ENCODE measurements around the gene HSD17B12. TPM values are rescaled to one million over a fixed set of nuclear protein-coding genes. Genes with fewer than 3 reads are reported as not detected.

Gene HSD17B12
- total and polyA plus RNA-seq, 4 donors = 87.9 to 172 (median 89.8) TPM

- WGBS (ENCODE audit: insufficient coverage) = 100% methylated on average over 2 of the region's 3 CpGs
- H3K27me3 ChIP-seq (ENCODE audit: control insufficient read depth, insufficient read depth, low read length) = no peaks in the 10 kb centered on the region
- H3K4me3 ChIP-seq (ENCODE audit: low read depth, low read length) = no peak overlapping the region
These were observed 176.5 kb downstream of the HSD17B12 start for GRCh38 chr11:43856993-43857392.

GRCh38 chr11:43861141-43861540, 180.6 kb downstream of the HSD17B12 start:
- no peaks in the 10 kb centered on the region for H3K9me3 ChIP-seq (ENCODE audit: control insufficient read depth, insufficient read depth, low read length)
- no peak overlapping the region for H3K4me3 ChIP-seq (ENCODE audit: low read depth, low read length)
- H3K4me1 ChIP-seq (ENCODE audit: control insufficient read depth, insufficient read depth, low read length) = no peaks in the 10 kb centered on the region
- H3K27me3 ChIP-seq (ENCODE audit: control insufficient read depth, insufficient read depth, low read length) = no peaks in the 10 kb centered on the region
- no peak overlapping the region for H3K27ac ChIP-seq (ENCODE audit: low read depth, low read length)
- no peak for DNase-seq (ENCODE audit: low read depth in 4 of 6, low spot score in 6 of 6)
- no peaks in the 10 kb centered on the region for H3K36me3 ChIP-seq (ENCODE audit: control insufficient read depth, insufficient read depth, low read length)
- no CpG with 5 or more reads among the region's 2 CpGs for WGBS (ENCODE audit: insufficient coverage)

More at GRCh38 chr11:43856993-43857392, 176.5 kb downstream of the HSD17B12 start:
- Histone ChIP-seq H3K27ac (ENCODE audit: low read depth, low read length) (no peak overlapping the region), H3K36me3 (ENCODE audit: control insufficient read depth, insufficient read depth, low read length) (peaks cover 6% of the 10 kb centered on the region), H3K4me1 (ENCODE audit: control insufficient read depth, insufficient read depth, low read length) (no peaks in the 10 kb centered on the region), H3K9me3 (ENCODE audit: control insufficient read depth, insufficient read depth, low read length) (no peaks in the 10 kb centered on the region)
- no peak for DNase-seq (ENCODE audit: low read depth in 4 of 6, low spot score in 6 of 6)

- Histone ChIP-seq H3K4me1 (ENCODE audit: control insufficient read depth, insufficient read depth, low read length) (no peaks in the 10 kb centered on the region), H3K36me3 (ENCODE audit: control insufficient read depth, insufficient read depth, low read length) (no peaks in the 10 kb centered on the region), H3K4me3 (ENCODE audit: low read depth, low read length) (no peak overlapping the region), H3K27ac (ENCODE audit: low read depth, low read length) (no peak overlapping the region), H3K27me3 (ENCODE audit: control insufficient read depth, insufficient read depth, low read length) (peaks cover 17% of the 10 kb centered on the region), H3K9me3 (ENCODE audit: control insufficient read depth, insufficient read depth, low read length) (no peaks in the 10 kb centered on the region)
- 100% methylated on average over 1 of the region's 2 CpGs for WGBS (ENCODE audit: insufficient coverage)
- DNase-seq (ENCODE audit: low read depth in 4 of 6, low spot score in 6 of 6) = no peak
These were observed 186.0 kb downstream of the HSD17B12 start for GRCh38 chr11:43866520-43866919.

GRCh38 chr11:43866969-43867368, 186.4 kb downstream of the HSD17B12 start:
- H3K36me3 ChIP-seq (ENCODE audit: control insufficient read depth, insufficient read depth, low read length) = no peaks in the 10 kb centered on the region
- DNase-seq (ENCODE audit: low read depth in 4 of 6, low spot score in 6 of 6) = no peak
- no peaks in the 10 kb centered on the region for H3K4me1 ChIP-seq (ENCODE audit: control insufficient read depth, insufficient read depth, low read length)
- H3K4me3 ChIP-seq (ENCODE audit: low read depth, low read length) = no peak overlapping the region
- no peaks in the 10 kb centered on the region for H3K9me3 ChIP-seq (ENCODE audit: control insufficient read depth, insufficient read depth, low read length)
- H3K27ac ChIP-seq (ENCODE audit: low read depth, low read length) = no peak overlapping the region
- peaks cover 21% of the 10 kb centered on the region for H3K27me3 ChIP-seq (ENCODE audit: control insufficient read depth, insufficient read depth, low read length)

GRCh38 chr11:43868852-43869567, 188.5 kb downstream of the HSD17B12 start:
- no peak for DNase-seq (ENCODE audit: low read depth in 4 of 6, low spot score in 6 of 6)
- H3K4me1 ChIP-seq (ENCODE audit: control insufficient read depth, insufficient read depth, low read length) = no peaks in the 10 kb centered on the region
- H3K36me3 ChIP-seq (ENCODE audit: control insufficient read depth, insufficient read depth, low read length) = no peaks in the 10 kb centered on the region
- H3K4me3 ChIP-seq (ENCODE audit: low read depth, low read length) = no peak overlapping the region
- H3K27ac ChIP-seq (ENCODE audit: low read depth, low read length) = no peak overlapping the region
- no peaks in the 10 kb centered on the region for H3K9me3 ChIP-seq (ENCODE audit: control insufficient read depth, insufficient read depth, low read length)
- WGBS (ENCODE audit: insufficient coverage) = 35% methylated on average over 2 of the region's 5 CpGs
- H3K27me3 ChIP-seq (ENCODE audit: control insufficient read depth, insufficient read depth, low read length) = peaks cover 35% of the 10 kb centered on the region

GRCh38 chr11:43871051-43871450, 190.5 kb downstream of the HSD17B12 start:
- no peaks in the 10 kb centered on the region for H3K36me3 ChIP-seq (ENCODE audit: control insufficient read depth, insufficient read depth, low read length)
- no CpG with 5 or more reads among the region's 2 CpGs for WGBS (ENCODE audit: insufficient coverage)
- no peak overlapping the region for H3K4me3 ChIP-seq (ENCODE audit: low read depth, low read length)
- DNase-seq (ENCODE audit: low read depth in 4 of 6, low spot score in 6 of 6) = peak in 2 of 6 donors; percentile 16 to 87
- no peaks in the 10 kb centered on the region for H3K4me1 ChIP-seq (ENCODE audit: control insufficient read depth, insufficient read depth, low read length)
- H3K27ac ChIP-seq (ENCODE audit: low read depth, low read length) = no peak overlapping the region
- H3K27me3 ChIP-seq (ENCODE audit: control insufficient read depth, insufficient read depth, low read length) = peaks cover 35% of the 10 kb centered on the region
- H3K9me3 ChIP-seq (ENCODE audit: control insufficient read depth, insufficient read depth, low read length) = no peaks in the 10 kb centered on the region

- no peaks in the 10 kb centered on the region for H3K4me1 ChIP-seq (ENCODE audit: control insufficient read depth, insufficient read depth, low read length)
- no peak overlapping the region for H3K27ac ChIP-seq (ENCODE audit: low read depth, low read length)
- H3K4me3 ChIP-seq (ENCODE audit: low read depth, low read length) = no peak overlapping the region
- 80% methylated on average over 7 of the region's 7 CpGs for WGBS (ENCODE audit: insufficient coverage)
- DNase-seq (ENCODE audit: low read depth in 4 of 6, low spot score in 6 of 6) = peak in 1 of 6 donors; percentile 45
- no peaks in the 10 kb centered on the region for H3K36me3 ChIP-seq (ENCODE audit: control insufficient read depth, insufficient read depth, low read length)
- peaks cover 41% of the 10 kb centered on the region for H3K27me3 ChIP-seq (ENCODE audit: control insufficient read depth, insufficient read depth, low read length)
- H3K9me3 ChIP-seq (ENCODE audit: control insufficient read depth, insufficient read depth, low read length) = no peaks in the 10 kb centered on the region
These were observed 192.5 kb downstream of the HSD17B12 start for GRCh38 chr11:43872995-43873394.

- H3K4me1 ChIP-seq (ENCODE audit: control insufficient read depth, insufficient read depth, low read length) = no peaks in the 10 kb centered on the region
- no peaks in the 10 kb centered on the region for H3K36me3 ChIP-seq (ENCODE audit: control insufficient read depth, insufficient read depth, low read length)
- H3K9me3 ChIP-seq (ENCODE audit: control insufficient read depth, insufficient read depth, low read length) = no peaks in the 10 kb centered on the region
- H3K4me3 ChIP-seq (ENCODE audit: low read depth, low read length) = no peak overlapping the region
- DNase-seq (ENCODE audit: low read depth in 4 of 6, low spot score in 6 of 6) = no peak
- no peak overlapping the region for H3K27ac ChIP-seq (ENCODE audit: low read depth, low read length)
- peaks cover 50% of the 10 kb centered on the region for H3K27me3 ChIP-seq (ENCODE audit: control insufficient read depth, insufficient read depth, low read length)
- WGBS (ENCODE audit: insufficient coverage) = 83% methylated on average over 1 of the region's 3 CpGs
These were observed 193.5 kb downstream of the HSD17B12 start for GRCh38 chr11:43874078-43874477.

- no peaks in the 10 kb centered on the region for H3K9me3 ChIP-seq (ENCODE audit: control insufficient read depth, insufficient read depth, low read length)
- H3K27ac ChIP-seq (ENCODE audit: low read depth, low read length) = no peak overlapping the region
- no peaks in the 10 kb centered on the region for H3K4me1 ChIP-seq (ENCODE audit: control insufficient read depth, insufficient read depth, low read length)
- no CpG with 5 or more reads among the region's 1 CpG for WGBS (ENCODE audit: insufficient coverage)
- no peak for DNase-seq (ENCODE audit: low read depth in 4 of 6, low spot score in 6 of 6)
- H3K36me3 ChIP-seq (ENCODE audit: control insufficient read depth, insufficient read depth, low read length) = no peaks in the 10 kb centered on the region
- peaks cover 45% of the 10 kb centered on the region for H3K27me3 ChIP-seq (ENCODE audit: control insufficient read depth, insufficient read depth, low read length)
- no peak overlapping the region for H3K4me3 ChIP-seq (ENCODE audit: low read depth, low read length)
These were observed 194.2 kb downstream of the HSD17B12 start for GRCh38 chr11:43874738-43875137.
